ACC112 (cell line): ENCODE data around the gene ACACA.

Experiments used
- H2AFZ ChIP-seq: fragments of 200-600 bp; sonication (generic); one replicate; pipeline ENCODE4 v1.6.0; 2017; ENCODE audit warnings: antibody characterized with exemption, low read length; ENCODE audit not compliant: unreplicated experiment
- H3K27ac ChIP-seq: fragments of 200-600 bp; sonication (generic); 2 replicates; pipeline ENCODE4 v1.5.1; 2014; ENCODE audit warnings: low read depth, mild to moderate bottlenecking, antibody characterized with exemption, low read length, moderate library complexity
- H3K27me3 ChIP-seq: fragments of 200-600 bp; sonication (generic); 2 replicates; pipeline ENCODE4 v1.6.1; 2014; ENCODE audit warnings: mild to moderate bottlenecking, antibody characterized with exemption, low read length, moderate library complexity, mixed read lengths; ENCODE audit not compliant: insufficient read depth
- H3K36me3 ChIP-seq: fragments of 200-600 bp; sonication (generic); 2 replicates; pipeline ENCODE4 v1.6.1; 2016; ENCODE audit warnings: mild to moderate bottlenecking, antibody characterized with exemption, low read length, moderate library complexity, mixed read lengths; ENCODE audit not compliant: insufficient read depth
- H3K4me1 ChIP-seq: fragments of 200-600 bp; sonication (generic); one replicate; pipeline ENCODE4 v1.6.1; 2016; ENCODE audit warnings: low read length, mixed read lengths; ENCODE audit not compliant: insufficient read depth, unreplicated experiment, control insufficient read depth
- H3K4me3 ChIP-seq: fragments of 200-600 bp; sonication (generic); 2 replicates; pipeline ENCODE4 v1.5.1; 2014; ENCODE audit warnings: mild to moderate bottlenecking, low read depth, low read length
- H3K79me2 ChIP-seq: fragments of 200-600 bp; sonication (generic); one replicate; pipeline ENCODE4 v1.6.0; 2016; ENCODE audit warnings: low read length; ENCODE audit not compliant: control insufficient read depth, unreplicated experiment, insufficient read depth

ACACA gene

GRCh38 chr17:37182786-37183465 is 223.7 kb downstream of the ACACA start:
- Histone ChIP-seq H3K4me1 (peaks cover 35% of the 10 kb centered on the region), H3K79me2 (no peaks in the 10 kb centered on the region), H3K27me3 (no peaks in the 10 kb centered on the region), H3K4me3 (peak overlapping the region; percentile 1; the same call in 1 of the 2 replicates), H2AFZ (no peak overlapping the region), H3K27ac (no peak overlapping the region), H3K36me3 (peaks cover 27% of the 10 kb centered on the region)

GRCh38 chr17:37180376-37180775 is 226.3 kb downstream of the ACACA start:
- H3K27ac ChIP-seq, result peak overlapping the region; percentile 72
- H3K27me3 ChIP-seq, result no peaks in the 10 kb centered on the region
- no peak overlapping the region for H2AFZ ChIP-seq
- H3K36me3 ChIP-seq, result peaks cover 23% of the 10 kb centered on the region
- no peaks in the 10 kb centered on the region for H3K79me2 ChIP-seq
- peaks cover 47% of the 10 kb centered on the region for H3K4me1 ChIP-seq
- H3K4me3 ChIP-seq, result no peak overlapping the region

- H3K27me3 ChIP-seq, result no peaks in the 10 kb centered on the region
- peak overlapping the region; percentile 72 for H3K27ac ChIP-seq
- peaks cover 27% of the 10 kb centered on the region for H3K36me3 ChIP-seq
- peaks cover 47% of the 10 kb centered on the region for H3K4me1 ChIP-seq
- peak overlapping the region; percentile 45 for H2AFZ ChIP-seq
- H3K79me2 ChIP-seq, result no peaks in the 10 kb centered on the region
- H3K4me3 ChIP-seq, result no peak overlapping the region
Measured at GRCh38 chr17:37179893-37180292, 226.7 kb downstream of the ACACA start.

GRCh38 chr17:37177254-37177870 is 229.3 kb downstream of the ACACA start:
- no peak overlapping the region for H3K4me3 ChIP-seq
- peaks cover 37% of the 10 kb centered on the region for H3K4me1 ChIP-seq
- H3K27me3 ChIP-seq, result no peaks in the 10 kb centered on the region
- H3K79me2 ChIP-seq, result no peaks in the 10 kb centered on the region
- H3K27ac ChIP-seq, result no peak overlapping the region
- no peak overlapping the region for H2AFZ ChIP-seq
- peaks cover 29% of the 10 kb centered on the region for H3K36me3 ChIP-seq

- no peaks in the 10 kb centered on the region for H3K79me2 ChIP-seq
- peaks cover 36% of the 10 kb centered on the region for H3K4me1 ChIP-seq
- no peak overlapping the region for H3K4me3 ChIP-seq
- peaks cover 29% of the 10 kb centered on the region for H3K36me3 ChIP-seq
- H2AFZ ChIP-seq, result no peak overlapping the region
- no peaks in the 10 kb centered on the region for H3K27me3 ChIP-seq
- no peak overlapping the region for H3K27ac ChIP-seq
Measured at GRCh38 chr17:37176723-37177122, 229.9 kb downstream of the ACACA start.

GRCh38 chr17:37174205-37174604 is 232.4 kb downstream of the ACACA start:
- H3K4me3 ChIP-seq, result no peak overlapping the region
- H3K36me3 ChIP-seq, result peaks cover 29% of the 10 kb centered on the region
- H2AFZ ChIP-seq, result no peak overlapping the region
- peaks cover 16% of the 10 kb centered on the region for H3K4me1 ChIP-seq
- H3K27ac ChIP-seq, result no peak overlapping the region
- no peaks in the 10 kb centered on the region for H3K27me3 ChIP-seq
- no peaks in the 10 kb centered on the region for H3K79me2 ChIP-seq

GRCh38 chr17:37170881-37171425 is 235.7 kb downstream of the ACACA start:
- no peaks in the 10 kb centered on the region for H3K4me1 ChIP-seq
- peaks cover 8% of the 10 kb centered on the region; the same call in 1 of the 2 replicates for H3K36me3 ChIP-seq
- no peak overlapping the region for H3K27ac ChIP-seq
- H3K4me3 ChIP-seq, result no peak overlapping the region
- no peak overlapping the region for H2AFZ ChIP-seq
- no peaks in the 10 kb centered on the region for H3K27me3 ChIP-seq
- H3K79me2 ChIP-seq, result no peaks in the 10 kb centered on the region

- Histone ChIP-seq H3K4me3 (no peak overlapping the region), H2AFZ (no peak overlapping the region), H3K79me2 (no peaks in the 10 kb centered on the region), H3K27me3 (no peaks in the 10 kb centered on the region), H3K27ac (no peak overlapping the region), H3K4me1 (no peaks in the 10 kb centered on the region), H3K36me3 (no peaks in the 10 kb centered on the region)
Measured at GRCh38 chr17:37168731-37169353, 237.8 kb downstream of the ACACA start.

- Histone ChIP-seq H3K4me1 (no peaks in the 10 kb centered on the region), H3K27me3 (no peaks in the 10 kb centered on the region), H3K36me3 (no peaks in the 10 kb centered on the region), H3K79me2 (no peaks in the 10 kb centered on the region), H2AFZ (no peak overlapping the region), H3K4me3 (no peak overlapping the region), H3K27ac (no peak overlapping the region)
Measured at GRCh38 chr17:37167756-37168155, 238.9 kb downstream of the ACACA start.

- no peak overlapping the region for H3K27ac ChIP-seq
- no peaks in the 10 kb centered on the region for H3K27me3 ChIP-seq
- H2AFZ ChIP-seq, result no peak overlapping the region
- H3K36me3 ChIP-seq, result peaks cover 17% of the 10 kb centered on the region
- H3K4me3 ChIP-seq, result no peak overlapping the region
- peaks cover 9% of the 10 kb centered on the region for H3K4me1 ChIP-seq
- H3K79me2 ChIP-seq, result no peaks in the 10 kb centered on the region
Measured at GRCh38 chr17:37164057-37164456, 242.6 kb downstream of the ACACA start.
